ENCODE measurements around the gene SEPTIN8. TPM values are rescaled to one million over a fixed set of nuclear protein-coding genes. Genes with fewer than 3 reads are reported as not detected.

SEPTIN8 gene, protein sequence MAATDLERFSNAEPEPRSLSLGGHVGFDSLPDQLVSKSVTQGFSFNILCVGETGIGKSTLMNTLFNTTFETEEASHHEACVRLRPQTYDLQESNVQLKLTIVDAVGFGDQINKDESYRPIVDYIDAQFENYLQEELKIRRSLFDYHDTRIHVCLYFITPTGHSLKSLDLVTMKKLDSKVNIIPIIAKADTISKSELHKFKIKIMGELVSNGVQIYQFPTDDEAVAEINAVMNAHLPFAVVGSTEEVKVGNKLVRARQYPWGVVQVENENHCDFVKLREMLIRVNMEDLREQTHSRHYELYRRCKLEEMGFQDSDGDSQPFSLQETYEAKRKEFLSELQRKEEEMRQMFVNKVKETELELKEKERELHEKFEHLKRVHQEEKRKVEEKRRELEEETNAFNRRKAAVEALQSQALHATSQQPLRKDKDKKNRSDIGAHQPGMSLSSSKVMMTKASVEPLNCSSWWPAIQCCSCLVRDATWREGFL
- polyA plus RNA-seq: 46.5 and 48.3 TPM in 2 replicates

DNA sequence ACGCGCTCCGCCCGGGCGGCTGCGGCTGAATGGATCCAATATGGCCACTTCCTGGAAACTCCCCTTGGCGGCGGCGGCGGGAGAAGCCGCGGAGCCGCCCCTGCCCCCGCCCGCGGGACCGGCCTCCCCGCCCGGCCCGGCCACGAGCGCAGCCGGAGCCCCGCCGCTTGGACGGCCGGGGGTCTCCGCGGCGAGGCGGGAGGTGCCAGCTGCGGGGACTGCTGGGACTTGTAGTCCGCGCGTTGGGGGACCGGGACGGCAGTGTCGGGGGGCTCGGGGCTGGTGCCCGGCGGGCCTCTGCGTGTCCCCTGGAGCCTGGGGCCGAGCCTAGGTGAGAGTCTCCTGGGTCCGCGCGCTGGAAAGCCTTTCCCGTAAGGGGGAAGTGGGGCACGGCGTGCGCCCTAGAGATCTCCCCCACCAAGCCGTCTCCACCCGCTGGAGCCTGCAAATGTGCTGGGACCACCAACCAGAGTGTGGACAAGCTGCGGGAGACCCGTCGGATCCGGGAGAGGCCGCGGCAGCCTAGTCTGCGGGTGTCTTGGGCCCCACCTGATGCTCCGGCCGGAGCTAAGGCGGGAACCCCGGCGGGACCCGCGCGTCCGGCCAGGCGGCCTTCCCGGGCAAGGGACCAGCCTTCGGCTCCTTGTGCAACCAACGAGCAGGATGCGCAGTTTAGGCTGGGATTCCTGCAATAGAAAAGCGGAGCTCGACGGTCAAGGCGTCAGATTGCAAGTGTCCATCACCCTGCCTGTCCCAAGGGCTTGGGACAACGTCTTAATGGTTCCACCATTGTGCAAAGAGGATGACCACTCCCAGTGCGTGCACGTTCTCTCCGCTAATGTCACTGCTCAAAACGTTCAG lies at the start of gene SEPTIN8:
SEPTIN8 (minus strand) TSS at position 31 of the 861 bp plus-strand sequence. CDS start 102 bp downstream, outside the sequence.

DNA sequence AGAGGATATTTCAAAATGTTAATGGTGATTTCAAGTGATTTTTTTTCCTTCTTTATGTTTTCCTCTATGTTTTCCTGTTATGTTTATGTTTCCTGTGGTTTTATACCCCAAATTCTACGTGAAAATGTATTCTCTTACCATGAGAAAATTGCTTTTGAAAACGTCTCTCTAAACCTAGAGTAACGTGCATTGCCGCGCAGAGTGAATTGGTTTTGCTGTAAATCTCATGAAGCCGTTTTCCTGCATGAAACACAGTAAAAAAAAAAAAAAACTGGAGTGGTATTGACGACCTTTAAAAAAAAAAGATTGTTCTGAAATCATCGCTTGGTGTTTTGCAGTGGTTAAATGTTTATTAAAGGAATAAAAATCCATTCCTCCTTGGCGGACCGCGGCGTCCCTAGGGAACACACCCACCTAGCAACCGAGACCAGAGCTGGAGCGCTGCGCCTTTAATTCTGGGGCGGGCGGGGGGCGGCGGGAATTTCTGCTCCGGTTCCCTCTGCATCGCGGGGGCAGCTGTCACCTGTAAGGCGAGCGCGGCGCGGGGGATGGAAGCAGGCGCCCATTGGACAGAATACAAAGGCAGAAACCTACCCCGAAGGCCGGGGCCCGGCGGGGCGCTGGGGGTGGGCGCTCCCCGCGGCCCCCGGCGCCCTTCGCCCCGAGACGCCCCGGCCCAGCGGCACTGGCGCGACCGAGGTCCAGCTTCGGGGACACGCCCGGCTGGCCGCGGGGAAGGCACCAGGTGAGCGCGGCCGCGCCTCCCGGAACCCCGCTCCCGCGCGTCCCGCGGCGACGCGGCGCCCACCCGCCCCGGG lies 36.0 kb upstream of the SEPTIN8 start, which contains the start of gene SOWAHA:
SOWAHA (plus strand) TSS at position 522 of the 818 bp plus-strand sequence. CDS start 320 bp downstream, outside the sequence.

DNA sequence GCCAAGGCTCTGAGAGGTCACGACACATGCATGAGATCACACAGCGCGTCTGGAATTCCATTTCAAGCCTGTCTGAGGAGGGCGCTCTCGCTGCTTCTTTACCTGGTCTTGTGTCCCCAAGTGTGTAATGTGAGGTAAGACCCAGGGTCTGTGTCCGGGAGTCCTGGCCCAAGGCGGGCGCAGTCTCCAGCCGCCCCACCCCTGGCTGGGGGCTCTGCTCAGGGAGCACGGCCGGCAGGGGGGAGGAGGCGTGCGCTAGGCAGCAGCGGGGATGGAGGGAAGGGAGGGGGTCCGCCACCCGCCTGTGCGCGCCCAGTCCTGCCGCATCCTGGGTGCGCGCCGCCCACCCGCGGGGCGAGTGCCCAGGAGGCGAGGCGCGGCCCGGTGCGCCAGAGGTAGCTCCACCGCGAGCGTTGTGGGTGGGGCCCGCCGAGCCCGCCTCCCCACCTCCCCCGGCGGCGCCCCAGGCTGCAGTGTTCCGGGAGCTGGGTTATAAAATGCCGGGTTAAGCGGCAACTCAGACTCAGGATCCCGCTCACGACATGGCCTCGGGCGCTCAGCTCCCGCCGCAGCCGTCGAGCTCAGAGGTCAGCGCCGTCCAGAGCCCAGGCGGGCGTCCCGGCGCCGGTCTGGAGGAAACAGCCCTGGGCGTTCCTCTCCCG lies 30.0 kb downstream of the SEPTIN8 start, which contains the start of gene CCNI2:
CCNI2 (plus strand) TSS at position 473 of the 662 bp plus-strand sequence; CDS start at position 543, 70 bp downstream.

DNA sequence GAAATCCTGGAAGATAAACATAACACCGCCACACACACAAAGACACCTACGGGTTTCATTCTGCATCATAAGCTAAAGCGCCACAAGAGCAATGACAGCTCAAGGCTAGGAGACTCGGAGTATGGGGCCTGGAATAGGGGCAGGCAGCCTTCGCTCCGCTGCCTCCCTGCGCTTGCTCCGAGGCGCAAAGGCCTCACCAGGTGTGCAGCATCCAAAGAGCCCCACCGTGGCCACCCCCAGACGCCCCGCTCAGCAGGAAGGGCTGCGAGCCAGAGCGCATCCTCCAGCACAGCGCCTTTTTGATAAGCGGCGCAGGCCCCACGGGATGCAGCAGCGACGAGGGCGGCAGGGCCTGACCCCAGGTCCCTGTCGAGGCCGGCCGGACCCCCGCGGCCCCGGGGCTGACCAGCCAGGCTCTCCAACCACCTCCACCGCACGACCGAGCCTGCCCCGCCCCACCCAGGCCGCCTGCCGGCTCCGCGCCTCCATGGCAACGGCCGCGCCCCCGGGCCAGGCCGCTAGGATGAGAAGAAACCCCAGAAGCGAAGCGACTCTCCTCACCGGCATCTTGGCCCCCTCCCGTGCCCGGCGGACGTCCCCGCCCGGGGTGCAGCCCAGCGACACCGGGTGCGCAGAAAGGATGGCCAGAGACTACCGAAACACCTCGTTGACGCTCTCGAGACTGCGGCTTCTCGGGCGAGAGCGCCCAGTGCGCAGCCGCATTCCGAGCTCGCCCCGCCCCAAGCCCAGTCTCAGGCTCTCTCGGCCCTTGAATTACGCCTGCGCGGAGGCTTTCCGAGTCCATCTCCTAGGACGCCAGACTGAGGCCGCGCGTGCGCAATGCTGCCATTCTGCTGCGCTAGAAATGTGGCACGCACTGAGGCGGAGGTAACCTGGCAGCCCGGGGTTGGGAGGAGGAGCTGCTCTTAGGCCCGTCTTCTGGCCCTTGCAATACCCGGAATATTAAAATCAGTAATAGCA lies 39.9 kb downstream of the SEPTIN8 start, which contains the start of gene KIF3A:
KIF3A (minus strand) TSS at position 694 of the 981 bp plus-strand sequence; CDS start at position 567, 127 bp downstream.

Other genes starting within 250 kb of the SEPTIN8 start
- gene IL5, start 233.7 kb downstream of the SEPTIN8 start, polyA plus RNA-seq: not detected in 2 replicates
- gene RAD50, start 220.3 kb downstream of the SEPTIN8 start, polyA plus RNA-seq: 34.0 and 44.9 TPM in 2 replicates
- gene IL13, start 119.1 kb downstream of the SEPTIN8 start, polyA plus RNA-seq: not detected in 2 replicates
- gene IL4, start 103.2 kb downstream of the SEPTIN8 start, polyA plus RNA-seq: 0.71 TPM in 1 of 2 replicates, not detected in the other
- 146 and 152 TPM in 2 replicates for gene KIF3A, start 39.7 kb downstream of the SEPTIN8 start, polyA plus RNA-seq
- gene CCNI2, start 29.8 kb downstream of the SEPTIN8 start, polyA plus RNA-seq: 141 and 152 TPM in 2 replicates
- 2.9 and 6.2 TPM in 2 replicates for gene SOWAHA, start 36.1 kb upstream of the SEPTIN8 start, polyA plus RNA-seq
- 1.6 and 2.3 TPM in 2 replicates for gene SHROOM1, start 53.4 kb upstream of the SEPTIN8 start, polyA plus RNA-seq
- not detected in 2 replicates for gene GDF9, start 89.2 kb upstream of the SEPTIN8 start, polyA plus RNA-seq
- gene UQCRQ, start 89.4 kb upstream of the SEPTIN8 start, polyA plus RNA-seq: 1,974 and 2,272 TPM in 2 replicates
- gene LEAP2, start 96.4 kb upstream of the SEPTIN8 start, polyA plus RNA-seq: 0.54 and 2.1 TPM in 2 replicates
- gene AFF4, start 186.4 kb upstream of the SEPTIN8 start, polyA plus RNA-seq: 26.7 and 37.9 TPM in 2 replicates
- 32.1 and 50.0 TPM in 2 replicates for gene ZCCHC10, start 249.3 kb upstream of the SEPTIN8 start, polyA plus RNA-seq